ENCODE results near the gene TRIM3.

TRIM3 gene

DNA sequence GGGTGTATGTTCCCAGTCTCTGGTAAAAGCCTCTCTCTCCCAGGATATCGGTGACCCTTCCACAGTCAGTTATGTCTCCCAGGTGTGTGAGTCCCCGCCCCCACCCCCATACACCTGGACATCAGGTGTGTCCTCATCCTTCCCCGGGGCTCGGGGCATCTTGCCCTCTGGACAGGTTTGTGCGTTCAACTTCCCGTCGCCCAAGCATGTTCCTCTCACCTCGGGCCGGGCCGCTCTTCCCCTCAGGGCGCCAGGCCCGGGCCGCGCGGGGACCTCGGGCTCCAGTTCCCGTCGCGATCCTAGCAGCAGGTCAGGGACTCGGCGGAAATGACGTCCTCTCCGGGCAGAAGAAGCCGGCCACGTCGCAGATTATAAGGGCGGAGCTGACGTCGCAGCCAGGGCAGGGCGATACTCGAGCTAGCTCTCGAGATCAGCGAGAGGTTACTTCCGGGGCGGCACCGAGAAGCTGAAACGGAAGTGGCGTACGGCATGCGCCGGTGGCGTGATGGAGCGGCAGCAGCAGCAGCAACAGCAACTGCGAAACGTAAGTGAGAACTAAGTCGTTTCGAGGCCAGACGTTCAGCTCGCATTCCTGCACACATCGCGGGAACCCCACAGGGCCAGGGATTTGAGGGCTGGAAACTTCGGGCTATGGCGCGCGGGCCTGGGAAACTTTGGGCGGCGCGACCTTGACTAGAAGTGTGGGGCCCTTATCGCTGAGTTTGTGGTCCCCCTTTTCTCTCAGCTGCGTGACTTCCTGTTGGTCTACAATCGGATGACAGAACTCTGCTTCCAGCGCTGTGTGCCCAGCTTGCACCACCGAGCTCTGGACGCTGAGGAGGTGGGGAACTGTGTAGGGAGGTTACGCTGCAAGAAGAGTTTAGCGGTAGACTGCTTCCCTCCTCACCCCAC is 7.5 kb upstream of the TRIM3 start, which contains the start of the genes ARFIP2 and TIMM10B:
Gene ARFIP2, minus strand, starts transcription at position 320 of the 912 bp plus-strand sequence. CDS start 910 bp downstream, outside the sequence.
Gene TIMM10B, plus strand, starts transcription at position 490 of the 912 bp plus-strand sequence. Its CDS starts 16 bp downstream, at position 506.
- peak; percentile 88 to 95 for DNase-seq (ENCODE audit: low read depth in 1 of 2, low spot score in 1 of 2)

- no peak for DNase-seq (ENCODE audit: low read depth in 1 of 2, low spot score in 1 of 2)
Observed at GRCh38 chr11:6480299-6480914, 6.7 kb upstream of the TRIM3 start.

GRCh38 chr11:6476571-6476970 is 2.8 kb upstream of the TRIM3 start:
- no peak for DNase-seq (ENCODE audit: low read depth in 1 of 2, low spot score in 1 of 2)

DNA sequence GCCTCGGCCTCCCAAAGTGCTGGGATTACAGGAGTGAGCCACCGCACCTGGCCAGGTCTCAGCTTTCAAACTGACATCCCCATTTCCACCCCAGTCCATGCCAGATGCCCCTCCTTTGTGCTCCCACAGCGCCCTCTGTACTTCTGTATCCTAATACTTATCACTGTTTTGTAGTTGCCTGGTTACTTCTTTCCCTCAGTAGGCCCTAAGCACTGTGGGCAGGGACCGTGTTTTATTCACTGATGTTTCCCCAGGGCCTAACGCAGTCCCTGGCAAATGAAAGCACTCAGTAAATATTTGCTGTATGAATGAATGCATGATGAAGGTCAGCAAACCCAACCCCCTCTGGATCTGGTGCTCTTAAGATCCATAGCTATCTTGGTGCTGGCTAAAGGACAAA is 2.2 kb upstream of the TRIM3 start:
- no peak for DNase-seq (ENCODE audit: low read depth in 1 of 2, low spot score in 1 of 2)

- DNase-seq (ENCODE audit: low read depth in 1 of 2, low spot score in 1 of 2) = no peak
Observed at GRCh38 chr11:6474806-6475500, 1.2 kb upstream of the TRIM3 start.

- no peak for DNase-seq (ENCODE audit: low read depth in 1 of 2, low spot score in 1 of 2)
Observed at GRCh38 chr11:6474413-6474792, 662 bp upstream of the TRIM3 start.

GRCh38 chr11:6472934-6473333 is 807 bp downstream of the TRIM3 start:
- DNase-seq (ENCODE audit: low read depth in 1 of 2, low spot score in 1 of 2) = no peak

DNA sequence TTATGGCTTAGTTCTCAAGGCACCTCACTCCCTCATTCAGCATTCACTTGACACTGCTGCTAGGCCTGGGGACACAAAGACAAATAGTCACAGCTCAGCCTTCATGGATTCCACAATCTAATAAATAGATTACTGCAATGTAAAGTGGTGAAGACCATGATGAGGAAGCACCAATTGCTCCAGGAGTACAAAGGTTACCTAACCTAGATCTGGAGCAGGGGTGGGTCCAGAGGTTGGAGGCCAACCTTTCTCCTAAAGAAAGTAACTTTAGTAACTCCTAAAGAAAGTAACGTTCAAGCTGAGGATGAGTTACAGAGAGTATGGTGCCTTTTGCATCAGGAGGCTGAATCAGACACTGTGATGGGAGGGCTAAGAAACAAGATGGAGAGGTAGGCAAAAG is 4.1 kb downstream of the TRIM3 start:
- DNase-seq (ENCODE audit: low read depth in 1 of 2, low spot score in 1 of 2) = no peak

DNA sequence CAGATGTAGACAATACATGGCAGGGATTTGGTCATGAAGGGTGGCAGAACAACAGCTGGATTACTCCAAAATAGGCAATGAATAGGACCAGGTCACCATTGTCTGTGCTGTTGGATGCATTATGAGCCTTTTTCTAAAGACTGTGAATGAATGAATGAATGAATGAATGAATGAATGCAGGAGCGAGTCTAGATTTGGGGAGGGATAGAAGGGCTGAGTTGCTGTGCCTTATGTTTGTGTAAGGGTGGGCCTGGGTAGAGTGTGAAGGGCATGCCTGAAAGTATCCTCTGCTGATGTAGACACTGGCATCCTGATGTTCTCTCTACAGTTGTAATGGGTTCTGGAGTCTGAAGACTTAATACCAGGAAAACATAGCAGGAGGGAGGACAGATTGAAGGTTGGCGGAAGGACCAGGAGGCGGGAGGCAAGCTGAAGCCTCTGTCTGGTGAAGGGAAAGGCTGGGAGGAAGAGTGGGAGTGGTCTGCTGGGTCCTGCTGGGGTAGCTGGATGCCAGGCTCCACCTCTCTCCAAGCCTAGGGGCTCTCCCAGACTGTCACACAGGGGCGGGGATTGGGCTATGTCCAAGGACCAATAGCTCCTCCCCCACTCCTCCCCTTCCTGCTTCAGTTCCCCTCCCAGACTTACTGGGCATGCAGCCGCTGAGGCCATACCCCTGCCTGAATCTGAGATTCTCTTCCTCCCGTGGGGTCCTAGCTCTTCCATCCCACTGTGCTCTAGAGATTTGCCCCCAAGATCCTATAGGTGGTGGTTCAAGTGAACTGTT is 4.8 kb downstream of the TRIM3 start:
- no peak for DNase-seq (ENCODE audit: low read depth in 1 of 2, low spot score in 1 of 2)

DNA sequence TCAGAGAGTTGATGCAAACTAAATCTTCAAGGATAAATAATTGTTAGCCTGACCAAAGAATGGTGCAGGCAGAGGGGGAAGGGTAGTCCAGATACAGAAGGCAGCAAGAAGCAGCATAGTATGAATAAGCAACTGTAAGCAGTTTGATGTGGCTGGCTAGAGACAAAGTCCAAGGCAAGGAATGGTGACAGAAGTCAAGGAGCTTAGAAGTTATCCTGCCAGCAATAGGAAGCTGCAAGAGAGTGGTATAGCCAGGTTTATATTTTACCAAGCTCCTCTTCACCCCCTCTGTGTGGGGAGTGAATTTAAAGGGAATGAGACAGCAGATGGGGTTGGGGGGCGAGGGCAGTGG is 14.7 kb downstream of the TRIM3 start:
- no peak for DNase-seq (ENCODE audit: low read depth in 1 of 2, low spot score in 1 of 2)

DNA sequence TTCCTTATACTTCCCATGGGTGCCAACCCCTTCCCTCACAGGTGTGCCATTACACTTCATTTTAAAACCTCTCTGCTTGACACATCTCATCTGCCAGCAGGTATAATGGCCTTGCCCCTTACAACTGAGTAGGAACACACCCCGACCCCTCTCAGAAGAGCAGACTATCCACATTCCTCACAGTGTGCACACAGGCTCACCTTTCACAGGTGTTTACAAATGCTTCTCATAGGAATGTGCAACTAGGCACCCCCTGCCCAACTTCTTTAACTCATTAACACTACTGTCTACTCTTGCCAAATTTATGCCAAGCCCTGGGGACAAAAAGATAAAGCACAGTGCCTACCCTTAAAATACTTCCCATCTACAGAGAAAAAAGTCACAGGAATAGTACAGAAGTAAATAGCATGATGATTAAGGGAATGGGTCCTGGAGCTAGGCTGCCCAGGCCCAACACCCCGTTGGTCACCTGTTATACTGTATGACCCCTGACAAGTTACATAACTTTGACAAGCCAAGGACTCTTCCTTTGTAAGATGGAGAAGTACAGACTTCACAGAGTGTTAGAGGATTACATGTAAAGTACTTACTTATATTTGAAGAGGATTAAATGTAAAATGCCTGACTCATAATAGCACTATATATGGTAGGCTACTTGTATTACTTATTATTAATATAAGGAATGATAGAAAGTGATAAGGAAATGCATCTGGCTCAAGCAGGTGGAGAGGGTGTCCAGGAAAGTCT is 15.2 kb downstream of the TRIM3 start:
- DNase-seq (ENCODE audit: low read depth in 1 of 2, low spot score in 1 of 2) = no peak

DNA sequence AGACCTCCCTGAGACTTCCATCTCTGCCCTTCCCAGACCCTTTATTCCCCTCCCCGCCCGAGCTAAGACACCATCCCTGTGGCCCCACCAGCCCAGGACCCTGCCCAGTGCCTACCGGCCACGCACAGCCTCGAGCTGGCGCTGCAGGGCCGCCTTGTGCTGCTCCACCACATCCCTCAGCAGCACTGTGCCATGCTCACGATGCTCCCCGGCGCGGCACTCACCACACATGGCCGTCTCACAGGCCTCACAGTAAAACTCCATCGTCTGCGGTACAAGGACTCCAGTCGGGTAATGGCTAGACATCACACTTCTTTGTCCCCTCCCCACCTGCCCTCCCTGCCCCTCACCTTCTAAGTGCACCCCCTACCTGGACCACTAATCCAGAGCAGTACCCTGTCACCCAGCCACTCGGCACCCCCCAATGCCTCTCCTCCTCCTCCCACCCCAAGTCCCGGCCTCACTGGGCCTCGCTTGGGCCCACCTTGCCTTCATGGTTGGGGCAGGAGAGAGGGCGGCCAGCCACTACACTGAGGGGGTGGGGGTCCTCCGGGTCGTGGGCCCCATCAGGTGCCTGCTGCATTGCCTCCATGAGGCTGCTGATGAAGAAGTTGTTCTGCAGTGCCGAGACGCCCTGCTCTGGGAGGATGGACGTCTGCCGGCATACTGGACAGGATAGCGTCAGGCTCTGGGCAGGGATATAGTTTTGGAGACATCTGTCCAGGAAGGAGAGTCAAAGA is 16.0 kb downstream of the TRIM3 start:
- DNase-seq (ENCODE audit: low read depth in 1 of 2, low spot score in 1 of 2) = no peak

DNA sequence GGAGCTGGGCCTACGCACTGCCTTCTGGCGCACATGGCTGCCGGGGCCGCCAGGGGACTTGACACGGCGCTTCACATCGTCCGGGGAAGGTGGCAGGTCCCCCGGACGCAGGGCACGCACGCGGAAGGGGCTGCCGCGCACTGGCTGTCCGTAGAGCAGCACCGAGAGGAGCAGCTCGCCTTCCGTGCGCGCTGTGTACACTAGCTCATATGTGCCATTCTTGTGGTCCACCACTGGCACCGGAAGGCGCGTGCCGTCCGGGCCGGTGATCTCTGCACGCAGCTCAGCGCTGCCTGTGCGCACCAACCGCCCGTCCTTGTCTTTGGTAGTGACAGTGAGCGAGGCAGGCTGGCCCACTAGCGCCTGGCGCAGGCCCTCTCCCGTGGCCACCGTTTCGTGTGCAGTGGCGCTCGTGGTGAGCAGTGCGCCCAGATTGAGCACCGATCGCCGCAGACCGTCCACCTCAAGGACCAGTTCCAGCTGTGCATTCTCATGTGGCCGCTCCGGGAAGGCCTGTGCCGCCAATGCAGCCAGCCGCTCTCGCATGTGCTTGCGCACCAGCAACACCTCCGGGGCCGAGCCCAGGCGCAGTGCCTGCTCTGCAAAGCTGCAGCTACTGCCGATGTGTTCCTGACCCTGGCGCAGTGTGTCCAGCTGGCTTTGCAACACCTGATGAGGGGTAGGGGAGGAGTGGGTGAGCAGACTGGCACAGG is 17.2 kb downstream of the TRIM3 start:
- DNase-seq (ENCODE audit: low read depth in 1 of 2, low spot score in 1 of 2) = no peak

DNA sequence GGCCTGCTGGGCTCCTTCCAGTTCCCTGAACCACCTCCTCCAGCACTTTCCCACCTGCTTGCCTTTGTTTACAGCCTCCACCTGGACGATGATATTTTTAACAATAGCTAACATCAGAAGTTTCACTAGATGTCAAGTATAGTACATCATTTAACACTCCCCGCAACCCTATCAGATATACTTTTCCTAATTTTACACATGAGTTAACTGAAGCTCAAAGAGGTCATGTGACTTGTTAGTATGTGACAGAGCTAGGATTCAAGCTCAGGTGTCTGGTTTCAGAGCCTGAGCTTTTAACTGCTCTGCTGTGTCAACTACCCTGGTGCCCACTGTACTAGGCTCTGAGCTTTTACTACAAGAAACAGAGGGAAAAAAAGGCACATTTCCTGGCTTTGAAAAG is 18.7 kb downstream of the TRIM3 start:
- DNase-seq (ENCODE audit: low read depth in 1 of 2, low spot score in 1 of 2) = no peak

- DNase-seq (ENCODE audit: low read depth in 1 of 2, low spot score in 1 of 2) = no peak
Observed at GRCh38 chr11:6453152-6453551, 20.6 kb downstream of the TRIM3 start.

- no peak for DNase-seq (ENCODE audit: low read depth in 1 of 2, low spot score in 1 of 2)
Observed at GRCh38 chr11:6452219-6452618, 21.5 kb downstream of the TRIM3 start.

- no peak for DNase-seq (ENCODE audit: low read depth in 1 of 2, low spot score in 1 of 2)
Observed at GRCh38 chr11:6448574-6448973, 25.2 kb downstream of the TRIM3 start.

DNA sequence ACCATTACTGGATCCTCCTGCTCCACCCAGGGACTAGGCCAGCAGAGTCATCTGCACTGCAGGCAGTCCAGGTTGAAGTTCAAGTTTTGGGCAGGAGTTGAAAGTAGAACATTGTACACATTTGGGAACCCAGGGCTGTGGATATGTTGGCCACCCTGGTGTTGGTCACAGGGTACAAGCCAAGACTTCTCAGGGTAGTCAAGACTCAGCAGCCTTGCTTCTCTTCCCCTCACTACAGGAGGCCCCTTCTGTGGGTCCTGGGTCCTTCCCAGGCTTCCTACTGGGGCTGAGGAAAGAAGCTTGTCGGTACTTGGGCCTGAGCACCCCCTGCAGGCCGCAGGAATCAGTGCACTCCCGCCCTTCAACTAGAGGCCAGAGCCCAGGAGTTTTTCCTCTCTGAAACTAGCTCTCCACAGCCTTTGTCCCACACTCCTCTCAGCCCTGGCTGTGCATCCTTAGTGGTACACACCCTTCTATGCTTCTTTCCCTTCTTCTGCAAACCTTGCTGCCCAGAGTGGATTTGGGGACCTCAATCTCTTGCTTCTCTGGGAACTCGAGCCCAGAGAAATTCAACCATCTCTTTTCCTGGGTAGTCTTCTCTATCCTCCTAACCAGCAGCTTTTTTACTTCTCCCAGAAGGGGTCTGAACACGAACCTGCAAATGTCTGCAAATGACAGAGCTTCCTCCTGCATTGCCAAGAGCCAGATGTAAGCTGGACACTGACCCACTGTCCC is 30.3 kb downstream of the TRIM3 start:
- DNase-seq (ENCODE audit: low read depth in 1 of 2, low spot score in 1 of 2) = peak; percentile 18 to 51

Data from activated CD4-positive, alpha-beta T cell treated with anti-CD3 and anti-CD28 coated beads, Interleukin-2, amount 50 U/mL, for 24 hours (primary cell).